HPDE6-E6E7 (cell line): ENCODE measurements around the gene TSHR.
"Not testable (repeated sequence)": the region's sequence is repeated elsewhere in the genome, so short reads cannot be mapped to it uniquely, and the experiment has no call there.

Experiments used
- DNase-seq: peaks from one replicate; pipeline ENCODE4 v3.0.0; 2011; ENCODE audit warnings: missing footprints; ENCODE audit errors: extremely low spot score

TSHR gene

DNA sequence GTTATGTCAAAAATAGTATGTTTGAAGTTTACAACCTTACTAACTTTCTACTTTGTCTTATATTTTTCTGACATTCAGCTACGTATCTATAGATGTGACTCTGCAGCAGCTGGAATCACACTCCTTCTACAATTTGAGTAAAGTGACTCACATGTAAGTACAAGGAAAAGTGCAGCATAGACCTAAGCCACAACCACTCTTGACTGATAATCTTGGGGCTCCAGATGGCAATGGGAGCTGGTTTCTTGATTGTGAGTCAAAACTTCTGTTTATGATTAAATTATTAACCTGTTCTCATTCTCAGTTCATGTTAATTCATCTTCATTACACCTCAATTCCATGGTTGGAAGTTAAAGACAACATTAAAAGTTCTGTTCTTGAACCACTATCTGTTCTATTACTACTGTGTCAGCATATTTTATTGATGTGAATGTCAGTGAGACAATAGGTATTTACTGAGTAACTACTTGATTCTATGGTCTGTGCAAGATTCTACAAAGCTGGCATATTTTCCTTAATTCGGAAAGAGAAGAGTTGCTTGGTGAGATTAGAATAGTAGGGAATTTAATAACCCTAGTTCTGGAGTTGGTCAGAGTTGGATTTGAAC, 112.9 kb downstream of the TSHR start:
- DNase-seq: no peak

DNA sequence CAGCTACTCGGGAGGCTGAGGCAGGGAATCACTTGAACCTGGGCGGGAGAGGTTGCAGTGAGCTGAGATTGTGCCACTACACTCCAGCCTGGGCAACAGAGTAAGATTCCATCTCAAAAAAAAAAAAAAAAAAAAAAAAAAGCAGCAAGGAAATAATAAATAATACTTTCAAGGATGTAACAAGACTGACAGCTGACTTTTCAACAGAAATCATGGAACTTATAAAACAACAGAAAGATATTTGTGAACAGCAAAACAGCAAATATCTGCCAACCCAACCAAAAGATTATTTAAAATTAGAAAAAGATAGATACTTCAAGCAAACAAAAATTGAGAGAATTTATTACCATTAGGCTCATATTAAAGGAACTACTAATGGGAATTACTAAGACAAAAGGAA, 115.1 kb downstream of the TSHR start:
- DNase-seq: no peak

DNA sequence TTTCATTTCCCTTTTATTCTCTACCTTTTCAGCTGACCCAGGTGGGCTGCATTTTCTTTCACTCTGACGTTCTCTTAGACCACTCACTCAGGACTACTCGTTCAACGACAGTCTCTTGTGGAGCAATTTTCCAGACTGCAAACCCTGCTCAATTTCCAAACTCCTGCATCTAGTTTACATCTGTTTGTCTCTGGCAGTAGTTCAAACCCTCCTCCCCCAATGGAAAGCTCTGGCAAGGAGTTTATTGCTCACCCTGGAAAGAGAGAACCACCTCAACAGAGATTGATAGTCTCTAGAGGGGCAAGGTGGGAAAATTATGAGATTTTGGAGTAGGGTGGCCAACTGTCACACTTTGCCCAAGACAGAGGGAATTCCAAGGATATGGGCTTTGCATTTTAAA, 130.2 kb downstream of the TSHR start:
- no peak for DNase-seq

DNA sequence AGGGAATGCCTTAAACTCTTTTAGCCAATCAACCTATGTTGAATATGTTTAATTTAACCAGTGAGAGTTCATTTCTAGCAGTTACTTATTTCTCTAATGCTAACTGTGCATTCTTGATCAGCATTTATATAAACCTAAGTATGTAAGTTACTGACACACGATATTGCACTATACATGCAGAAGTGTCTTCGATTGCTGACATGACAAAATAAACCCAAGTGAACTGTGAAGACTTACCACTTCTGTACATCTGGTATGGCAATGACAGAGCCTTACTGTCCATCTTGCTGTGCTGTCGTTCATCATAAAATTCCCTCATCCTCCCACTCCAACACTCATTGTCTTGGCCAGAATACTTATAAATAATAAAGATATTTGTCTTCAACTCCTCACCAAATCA, 131.8 kb downstream of the TSHR start:
- DNase-seq: no peak

DNA sequence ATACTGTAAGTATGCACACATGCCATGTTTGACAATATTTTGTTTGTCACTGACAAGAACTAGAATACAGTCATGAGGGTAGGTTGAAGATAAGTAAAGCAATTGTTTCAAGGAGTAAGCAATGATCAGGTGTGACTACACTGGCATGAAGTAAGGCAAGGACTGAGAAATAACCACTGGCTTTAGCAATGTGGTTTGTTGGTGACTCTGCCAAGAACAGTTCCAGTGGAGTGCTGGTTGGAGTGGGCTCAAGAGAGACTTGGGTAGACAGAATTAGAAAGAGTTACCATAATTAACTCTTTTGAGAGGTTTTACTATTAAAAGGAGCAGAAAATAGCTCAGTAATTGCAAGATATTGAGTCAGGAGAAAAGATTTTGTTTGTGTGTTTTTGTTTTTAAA, 135.7 kb downstream of the TSHR start:
- DNase-seq: no peak

DNA sequence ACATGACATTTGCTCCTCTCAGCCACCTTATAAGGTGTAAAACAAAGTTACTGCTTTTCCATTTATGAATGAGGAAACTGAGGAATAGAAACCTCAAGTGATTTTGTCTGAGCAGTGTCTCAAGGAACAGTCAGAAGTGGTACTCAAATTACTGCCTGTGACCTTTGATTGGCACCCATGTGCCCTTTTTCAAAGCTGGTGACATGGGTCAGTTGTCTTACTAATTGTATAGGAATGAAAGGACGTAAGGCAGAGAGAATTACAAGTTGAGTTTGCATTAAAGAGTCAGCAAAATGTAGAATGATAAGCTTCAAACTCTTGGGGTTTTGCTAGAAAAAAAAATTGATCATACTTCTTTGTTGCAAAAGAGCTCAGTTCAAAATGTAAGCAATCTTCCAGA, 136.2 kb downstream of the TSHR start:
- no peak for DNase-seq

DNA sequence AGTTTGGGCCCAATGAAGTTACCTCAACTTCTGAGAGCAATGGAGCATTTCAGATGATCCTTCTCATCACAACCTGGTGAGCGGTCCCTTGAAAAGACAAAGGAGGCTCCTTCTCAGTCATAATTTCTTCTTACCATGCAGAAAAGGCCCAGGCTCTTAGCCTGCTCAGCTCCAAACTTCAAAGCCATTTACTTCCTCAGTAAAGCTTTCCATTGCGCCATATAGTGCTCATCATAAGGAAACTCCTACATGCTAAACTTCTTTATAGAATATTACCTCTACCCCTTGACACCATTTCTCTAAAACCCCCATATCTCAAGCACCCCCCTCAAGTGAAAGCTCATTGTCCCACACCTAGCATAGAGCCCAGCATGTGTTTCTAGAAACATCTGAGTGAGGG, 138.2 kb downstream of the TSHR start:
- DNase-seq: no peak

DNA sequence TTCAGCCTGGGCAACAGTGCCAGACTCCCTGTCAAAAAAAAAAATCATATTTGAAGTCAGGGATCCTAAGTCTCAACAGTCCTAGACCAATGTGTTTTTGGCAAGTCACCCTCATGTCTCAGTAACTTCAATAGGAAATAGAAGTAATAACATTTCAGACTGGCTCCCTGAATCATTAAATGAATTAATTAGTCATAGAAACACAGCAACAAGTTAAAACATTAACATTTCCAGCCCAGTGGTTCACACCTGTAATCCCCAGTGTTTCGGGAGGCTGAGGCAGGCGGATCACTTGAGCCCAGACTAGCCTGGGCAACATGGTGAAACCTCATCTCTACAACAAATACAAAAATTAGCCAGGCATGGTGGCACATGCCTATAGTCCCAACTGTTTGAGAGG, 140.1 kb downstream of the TSHR start:
- DNase-seq: no peak

DNA sequence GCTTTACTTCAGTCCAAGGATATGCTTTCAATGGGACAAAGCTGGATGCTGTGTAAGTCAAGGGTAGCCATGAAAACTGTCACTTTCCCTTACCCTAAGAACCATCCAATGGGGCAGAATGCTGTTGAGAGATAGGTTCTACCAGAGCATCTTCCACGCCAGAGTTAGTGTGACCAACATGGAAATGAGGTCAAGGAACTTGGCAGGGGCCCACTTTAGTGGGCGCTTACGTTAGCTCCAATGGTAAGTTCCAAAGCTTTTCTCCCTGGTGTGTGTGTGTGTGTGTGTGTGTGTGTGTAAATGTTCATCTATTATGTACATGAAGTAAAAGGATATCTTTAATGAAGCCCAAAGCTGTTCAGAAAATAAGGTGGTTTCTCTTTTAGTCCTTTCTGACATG, 141.2 kb downstream of the TSHR start:
- DNase-seq: no peak

DNA sequence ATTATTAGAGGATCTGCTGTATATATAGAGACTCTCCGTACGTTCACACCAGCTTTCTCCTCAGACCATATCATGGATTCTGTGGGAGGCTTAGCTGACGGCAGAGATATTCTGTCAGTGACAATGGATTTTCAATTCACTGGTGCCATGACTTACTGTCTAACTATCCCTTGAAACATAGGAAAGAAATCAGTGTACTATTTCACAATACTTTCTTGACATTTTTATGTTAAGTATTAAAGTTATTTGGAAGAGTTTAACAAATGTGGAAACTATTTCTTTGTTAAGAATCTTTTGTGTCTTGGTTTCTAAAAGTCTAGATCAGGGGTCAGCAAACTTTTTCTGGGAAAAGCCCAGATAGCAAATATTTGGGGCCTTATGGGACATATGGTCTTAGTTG, 146.8 kb downstream of the TSHR start:
- DNase-seq: no peak

DNA sequence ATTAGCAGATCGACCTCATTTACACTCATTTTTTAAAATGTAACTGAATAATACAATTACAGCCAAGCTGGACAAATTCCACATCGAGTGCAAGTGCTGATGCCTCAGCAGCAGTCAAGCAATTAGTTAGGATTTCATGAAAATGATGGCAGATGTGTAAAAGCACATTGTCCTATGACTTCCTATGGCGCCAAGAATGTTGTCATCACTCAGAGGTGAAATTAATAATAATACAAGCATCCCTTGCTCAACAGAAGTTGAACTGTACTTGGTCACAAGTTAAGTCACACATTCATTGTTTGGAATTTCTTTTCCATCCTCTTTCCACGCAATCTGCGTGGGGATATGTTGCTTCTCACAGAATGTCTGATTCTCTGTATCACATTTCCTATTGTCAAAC, 148.0 kb downstream of the TSHR start:
- DNase-seq: no peak

DNA sequence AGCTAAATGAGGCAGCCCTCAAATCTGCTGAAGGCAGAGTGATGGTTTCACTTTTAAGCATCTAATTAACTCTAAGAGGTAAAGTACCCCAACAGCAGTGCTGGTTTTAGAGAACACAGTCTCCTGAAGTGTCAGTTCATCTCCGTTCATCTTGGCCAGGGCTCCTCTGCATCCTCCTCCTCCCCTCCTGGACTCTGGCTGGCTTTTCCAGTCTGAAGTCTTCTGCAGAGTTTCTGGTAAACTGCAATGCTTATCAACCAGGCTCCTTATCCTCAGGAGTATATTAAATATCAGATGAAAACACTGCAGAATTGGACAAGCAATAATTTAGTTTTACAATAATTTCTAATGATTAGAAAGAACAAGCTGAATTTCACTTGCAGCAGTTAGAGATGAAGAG, 150.0 kb downstream of the TSHR start:
- no peak for DNase-seq

DNA sequence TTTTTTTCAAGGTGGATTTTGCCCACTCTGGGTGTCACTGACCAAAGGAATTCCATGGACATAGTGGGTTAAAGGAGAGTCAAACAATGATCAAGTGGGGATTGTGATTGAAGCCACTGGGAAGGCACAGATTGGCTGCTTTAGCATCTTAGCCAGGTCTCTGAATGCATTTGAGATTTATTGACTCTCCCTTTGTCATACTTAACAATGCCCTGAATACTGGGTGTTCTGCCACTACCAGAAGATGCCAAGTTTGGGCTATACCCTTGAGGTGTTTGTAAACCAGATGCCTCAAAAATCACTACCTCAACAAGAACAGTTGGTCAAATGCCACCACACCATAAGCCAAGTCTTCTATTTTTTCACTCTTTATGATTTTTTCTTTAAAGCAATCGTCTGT, 150.5 kb downstream of the TSHR start:
- no peak for DNase-seq

DNA sequence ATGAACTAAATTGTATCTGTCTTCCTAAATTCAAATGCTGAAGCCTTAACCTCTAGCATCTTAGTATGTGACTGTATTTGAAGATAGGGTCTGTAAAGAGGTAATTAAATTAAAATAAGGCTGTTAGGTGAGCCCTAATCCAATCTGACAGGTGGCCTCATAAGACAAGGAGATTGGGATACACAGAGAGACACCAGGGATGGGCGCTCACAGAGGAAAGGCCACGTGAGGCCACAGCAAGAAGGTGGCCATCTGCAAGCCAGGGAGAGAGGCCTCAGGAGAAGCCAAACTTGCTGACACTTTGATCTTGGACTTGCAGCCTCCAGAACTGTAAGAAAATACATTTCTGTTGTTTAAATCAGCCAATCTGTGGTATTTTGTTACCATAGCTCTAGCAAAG, 154.8 kb downstream of the TSHR start:
- no peak for DNase-seq

DNA sequence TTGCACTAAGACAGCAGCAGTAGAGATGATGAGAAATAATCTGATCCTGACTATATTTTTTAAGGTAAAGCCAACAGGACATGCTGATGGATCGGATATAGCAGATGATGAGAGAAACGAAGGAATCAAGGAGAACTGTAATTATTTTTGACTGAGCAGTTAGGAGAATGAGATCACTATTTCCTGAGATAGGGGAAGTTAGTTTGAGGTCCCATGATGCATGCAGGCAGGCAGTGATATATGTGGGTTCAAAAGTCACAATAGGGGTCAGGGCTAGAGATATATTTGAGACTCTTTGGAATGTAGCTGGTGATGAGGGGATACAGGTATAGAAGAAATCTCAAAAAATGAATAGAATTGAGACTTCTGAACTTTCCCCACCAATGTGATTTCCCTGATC, 157.8 kb downstream of the TSHR start:
- DNase-seq: no peak

DNA sequence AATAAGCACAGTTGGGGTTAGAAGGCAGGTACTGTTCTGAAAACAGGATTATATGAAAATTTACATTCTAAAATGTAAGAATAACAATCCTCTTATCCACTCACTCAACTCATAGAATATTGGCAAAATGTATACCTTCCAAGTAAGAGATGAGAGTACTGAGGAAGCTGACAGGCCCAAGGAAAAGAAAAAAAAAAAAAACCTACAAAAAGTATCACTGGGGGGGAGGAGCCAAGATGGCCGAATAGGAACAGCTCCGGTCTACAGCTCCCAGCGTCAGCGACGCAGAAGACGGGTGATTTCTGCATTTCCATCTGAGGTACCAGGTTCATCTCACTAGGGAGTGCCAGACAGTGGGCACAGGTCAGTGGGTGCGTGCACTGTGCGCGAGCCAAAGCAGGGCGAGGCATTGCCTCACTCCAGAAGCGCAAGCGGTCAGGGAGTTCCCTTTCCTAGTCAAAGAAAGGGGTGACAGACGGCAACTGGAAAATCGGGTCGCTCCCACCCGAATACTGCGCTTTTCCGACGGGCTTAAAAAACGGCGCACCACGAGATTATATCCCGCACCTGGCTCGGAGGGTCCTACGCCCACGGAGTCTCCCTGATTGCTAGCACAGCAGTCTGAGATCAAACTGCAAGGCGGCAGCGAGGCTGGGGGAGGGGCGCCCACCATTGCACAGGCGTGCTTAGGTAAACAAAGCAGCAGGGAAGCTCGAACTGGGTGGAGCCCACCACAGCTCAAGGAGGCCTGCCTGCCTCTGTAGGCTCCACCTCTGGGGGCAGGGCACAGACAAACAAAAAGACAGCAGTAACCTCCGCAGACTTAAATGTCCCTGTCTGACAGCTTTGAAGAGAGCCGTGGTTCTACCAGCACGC, 158.8 kb downstream of the TSHR start:
- not testable (repeated sequence) for DNase-seq

DNA sequence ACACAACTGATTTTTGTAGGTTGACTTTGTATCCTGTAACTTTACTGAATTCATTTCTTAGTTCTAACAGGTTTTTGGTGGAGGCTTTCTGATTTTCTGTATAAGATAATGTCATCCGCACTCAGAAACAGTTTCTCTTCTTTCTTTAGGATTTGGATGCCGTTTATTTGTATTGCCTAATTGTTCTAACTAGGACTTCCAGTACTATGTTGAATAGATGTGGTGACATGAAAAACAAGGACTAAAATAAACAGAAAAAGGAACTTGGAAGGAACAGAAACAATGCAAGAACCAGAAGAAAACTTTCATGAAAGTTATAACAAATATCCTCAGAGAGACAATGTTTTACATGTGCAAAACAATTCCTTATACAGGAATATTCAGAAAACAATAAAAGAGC, 165.1 kb downstream of the TSHR start:
- DNase-seq: no peak

DNA sequence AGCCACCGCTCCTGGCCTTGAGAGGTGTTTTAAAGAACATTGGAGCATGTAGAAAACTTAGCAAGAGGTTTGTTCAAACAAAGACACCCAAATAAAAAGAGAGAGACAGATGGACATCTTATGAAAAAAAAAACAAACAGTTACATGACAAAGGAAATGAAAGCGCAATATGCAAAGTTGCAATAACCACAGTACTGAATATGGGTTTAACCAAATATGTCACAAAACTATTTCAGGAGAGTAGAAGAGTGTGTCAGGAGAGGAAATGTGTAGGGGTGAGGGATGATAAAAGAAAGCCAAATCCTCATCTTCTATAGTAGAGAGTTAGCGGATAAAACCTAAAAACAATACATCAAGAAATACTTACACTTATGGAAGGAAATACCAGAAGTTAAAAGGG, 166.9 kb downstream of the TSHR start:
- no peak for DNase-seq

DNA sequence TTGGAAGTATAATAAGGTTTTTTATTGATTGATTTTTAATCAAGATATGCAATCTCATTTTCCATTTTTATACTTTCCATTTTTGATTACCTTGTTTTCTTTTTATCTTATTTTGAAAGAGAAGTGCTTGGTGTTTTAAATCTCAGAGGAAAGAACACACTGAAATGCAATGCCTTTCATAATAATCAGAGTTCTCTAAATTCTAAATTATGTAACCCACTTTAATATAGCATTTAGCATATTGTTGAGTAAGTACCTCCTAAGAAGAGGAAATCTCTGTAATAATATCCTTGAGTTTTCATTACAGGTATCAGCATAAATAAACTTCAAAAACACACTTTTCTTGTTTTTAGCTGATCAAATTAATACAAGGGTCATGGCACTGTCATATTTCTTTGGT, 168.4 kb downstream of the TSHR start:
- no peak for DNase-seq

DNA sequence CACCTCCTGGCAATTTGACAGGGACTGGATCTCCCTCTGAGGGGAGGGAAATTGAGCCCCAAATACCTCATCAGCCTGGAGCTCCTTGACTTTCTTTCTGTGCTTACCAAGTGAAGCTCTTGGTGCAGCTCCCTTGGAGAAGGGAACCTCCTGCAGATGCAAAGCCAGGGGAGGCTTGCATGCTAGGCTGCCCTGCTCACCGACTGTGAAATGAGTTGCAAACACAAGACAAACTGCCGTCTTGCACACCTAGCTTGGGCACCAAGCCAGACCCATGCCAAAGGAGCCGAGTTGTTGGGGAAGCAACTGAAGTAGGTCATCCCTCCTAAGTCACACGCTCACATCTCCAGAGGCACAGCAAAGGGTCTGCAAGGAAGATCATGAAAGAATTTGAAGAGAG, 170.1 kb downstream of the TSHR start:
- no peak for DNase-seq

DNA sequence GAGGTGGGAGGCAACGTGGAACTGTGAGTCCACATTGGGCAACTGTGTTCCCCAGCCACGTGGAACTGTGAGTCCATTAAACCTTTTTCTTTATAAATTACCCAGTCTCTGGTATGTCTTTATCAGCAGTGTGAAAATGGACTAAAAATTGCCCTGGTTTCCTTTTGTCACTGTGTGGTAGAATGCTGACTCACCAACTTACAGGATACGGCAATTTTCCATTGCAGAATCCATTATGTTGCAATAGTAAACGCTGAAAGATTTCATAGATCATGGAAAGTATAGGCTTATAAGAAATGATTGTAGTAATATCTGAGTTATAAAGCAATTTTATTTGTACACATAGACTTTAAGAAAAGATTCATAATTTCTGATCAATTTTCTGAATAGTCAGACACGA, 172.4 kb downstream of the TSHR start:
- no peak for DNase-seq

DNA sequence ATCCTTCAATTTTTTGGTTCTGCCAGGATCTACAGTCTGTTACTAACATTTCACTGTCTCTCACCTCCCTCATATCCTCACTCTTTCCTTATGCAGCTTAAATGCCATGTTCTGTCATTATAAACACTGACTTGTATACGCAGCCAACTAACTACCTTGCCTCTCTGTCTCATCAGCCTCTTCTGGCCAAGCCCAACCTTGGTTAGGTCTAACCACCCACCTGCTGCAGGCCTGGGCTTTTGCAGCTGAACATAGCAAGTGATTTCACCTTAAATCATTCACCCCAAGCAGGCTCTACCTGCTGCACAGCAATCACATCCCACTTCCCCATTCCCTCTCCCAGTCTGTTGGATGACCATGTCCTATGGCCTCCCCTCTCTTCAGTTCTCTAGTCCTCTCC, 173.8 kb downstream of the TSHR start:
- DNase-seq: no peak

DNA sequence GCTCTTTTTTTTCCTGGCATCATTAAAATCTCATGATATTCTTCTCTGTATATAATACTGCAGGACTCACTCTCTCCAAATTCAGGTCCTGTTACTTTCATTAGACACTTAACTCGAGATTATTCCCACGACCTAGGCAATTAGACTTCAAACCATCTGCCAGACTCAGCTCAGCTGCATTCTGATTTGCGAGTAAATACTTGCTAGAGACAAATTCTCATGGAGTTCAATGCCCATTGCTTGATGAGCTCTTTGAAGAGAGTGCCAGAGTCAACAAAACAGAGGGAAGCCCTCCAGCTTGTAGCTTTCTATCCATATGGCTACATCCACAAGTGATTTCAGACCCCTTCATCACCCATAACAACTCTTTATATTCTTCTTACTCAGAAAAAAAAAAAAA, 177.0 kb downstream of the TSHR start:
- no peak for DNase-seq

DNA sequence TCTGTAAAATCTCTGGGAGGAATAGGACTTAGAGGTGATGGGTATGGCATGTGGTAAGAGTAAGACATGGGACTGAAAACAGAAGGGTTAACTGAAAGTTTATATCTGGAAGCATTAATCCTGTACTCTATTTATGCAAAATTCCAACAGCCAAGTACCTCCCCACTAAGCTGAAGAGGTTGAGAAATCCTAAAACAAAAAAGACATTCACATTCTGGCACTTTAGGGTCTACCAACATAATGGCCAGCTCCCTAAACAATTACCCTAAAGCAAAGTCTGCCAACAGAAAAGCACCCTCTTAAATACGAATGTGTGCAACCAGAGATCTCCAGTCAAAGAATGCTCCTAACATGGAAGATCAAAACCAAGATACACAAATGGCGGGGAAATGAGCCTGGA, 178.0 kb downstream of the TSHR start:
- no peak for DNase-seq
